HG03060 (cell line): ENCODE measurements around the gene OSBPL3.

Source experiments
- ATAC-seq: cut with Tn5 transposase; IDR thresholded peaks from one replicate; pipeline ENCODE4 v1.9.1; 2021; ENCODE audit warnings: low read depth, moderate number of reproducible peaks; ENCODE audit not compliant: unreplicated experiment

The OSBPL3 gene

GRCh38 chr7:24751484-24751883, 228.5 kb downstream of the OSBPL3 start:
- no peak for ATAC-seq

- ATAC-seq: no peak
Measured at GRCh38 chr7:24750441-24751055, 229.4 kb downstream of the OSBPL3 start.

DNA sequence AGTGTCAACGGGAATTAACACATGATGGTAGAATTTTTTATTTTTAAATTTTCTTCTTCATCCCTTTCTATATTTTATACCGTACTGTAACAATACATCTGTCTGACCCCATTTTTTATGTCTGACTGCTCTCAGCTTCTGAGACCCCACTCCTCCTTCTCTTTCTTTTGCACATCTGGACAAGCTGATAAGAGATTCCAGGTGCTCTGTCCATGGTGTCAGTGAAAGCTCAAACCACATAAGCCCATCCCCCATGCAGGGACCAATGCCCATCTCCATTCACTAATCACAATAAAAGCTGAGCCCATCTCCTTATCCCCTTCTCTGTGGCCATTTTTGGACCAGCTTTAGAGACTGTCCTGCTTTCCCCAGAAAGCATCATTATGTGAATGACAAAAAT, 231.5 kb downstream of the OSBPL3 start:
- ATAC-seq: no peak
